Transverse colon (tissue), 4 donors: Measurements from ENCODE around the gene TXLNB. TPM values are rescaled to one million over a fixed set of nuclear protein-coding genes. Genes with fewer than 3 reads are reported as not detected.

Experiments
- DNase-seq: peaks from one replicate; pipeline ENCODE4 v3.0.0-alpha.2; 2019
- H3K27ac ChIP-seq, 4 donors: fragments of 200-600 bp; sonication (generic); 2 replicates each; pipeline ENCODE4 v1.5.1; 2016 to 2018; ENCODE audit warnings: inconsistent platforms in 4 of 4
- H3K27me3 ChIP-seq: fragments of 200-600 bp; sonication (generic); 2 replicates; pipeline ENCODE4 v1.5.1; 2017; ENCODE audit warnings: inconsistent platforms
- H3K36me3 ChIP-seq, 4 donors: fragments of 200-600 bp; sonication (generic); 2 replicates each; pipeline ENCODE4 v1.5.1; 2017 to 2019; ENCODE audit warnings: inconsistent platforms in 4 of 4
- H3K4me1 ChIP-seq, 4 donors: fragments of 200-600 bp; sonication (generic); 2 replicates each; pipeline ENCODE4 v1.5.1; 2017 to 2020; ENCODE audit warnings: inconsistent platforms in 4 of 4
- H3K4me3 ChIP-seq, 4 donors: fragments of 200-600 bp; sonication (generic); 1 replicate in 1 of 4; 2 replicates in 3 of 4; pipeline versions ENCODE4 v1.5.1 to v1.6.1; 2017 to 2019; ENCODE audit warnings: inconsistent platforms in 4 of 4
- H3K9me3 ChIP-seq, 2 donors: fragments of 200-600 bp; sonication (generic); 2 replicates each; pipeline ENCODE4 v1.5.1; 2017 to 2019; ENCODE audit warnings: inconsistent platforms in 2 of 2
- CTCF ChIP-seq, 5 experiments: fragments of 200-600 bp in 3 of 5; fragments of 450-650 bp in 2 of 5; sonication (generic) in 3 of 5; IDR thresholded peaks; 1 replicate in 2 of 5; 2 replicates in 3 of 5; pipeline ENCODE4 v1.5.1; 2016 to 2017; ENCODE audit warnings: antibody characterized with exemption in 5 of 5, inconsistent platforms in 3 of 5, mild to moderate bottlenecking in 2 of 5, moderate library complexity in 1 of 5
- EP300 ChIP-seq: sonication (generic); formaldehyde crosslinking; IDR thresholded peaks from one replicate; pipeline ENCODE4 v1.6.1; 2017; ENCODE audit warnings: antibody characterized with exemption, low read depth
- POLR2A ChIP-seq: fragments of 450-650 bp; IDR thresholded peaks from one replicate; pipeline ENCODE4 v1.6.1; 2016; ENCODE audit warnings: antibody characterized with exemption, mild to moderate bottlenecking, moderate library complexity
- POLR2AphosphoS5 ChIP-seq, 3 donors: sonication (generic); formaldehyde crosslinking; IDR thresholded peaks; one replicate each; pipeline ENCODE4 v1.6.1; 2016; ENCODE audit warnings: antibody characterized with exemption in 3 of 3
- WGBS, 2 donors: methylation state at CpG; one replicate each; pipeline ENCODE4 v1.1.5; 2018; ENCODE audit warnings: low coverage in 1 of 2; 5-methylcytosine and 5-hydroxymethylcytosine counted together
- in situ Hi-C, 4 donors: fragments of 200-750 bp; cut with MboI; loops; one replicate each; pipeline versions ENCODE4 v1.15.0 to v1.15.1; 2017; ENCODE audit warnings: low sequenced_read_pairs in 3 of 4, low pct_ligation_motif_present in 1 of 4, low pct_unique_long_range_greater_than_20kb in 1 of 4
- intact Hi-C: fragments of 100-400 bp; cut with DNase I; formaldehyde crosslinking; loops from one replicate; pipeline ENCODE4 v1.15.1; 2023; ENCODE audit warnings: low total_unique reads
- total RNA-seq, 4 donors: library from RNA; depleted of rRNA; stranded (reverse); fragments of >200 nt; gene quantifications; one replicate each; pipeline ENCODE4 v1.1.0, GENCODE V29; 2016

The TXLNB gene
- total RNA-seq, 4 donors from 2014 or later, result 0.27 to 6.6 (median 2.1) TPM; not detected in 1

- TF ChIP-seq POLR2AphosphoS5 (IDR thresholded peaks at IDR 0.05), result no peak
- no peak for DNase-seq
- H3K27me3 ChIP-seq, result no peaks in the 10 kb centered on the region
- H3K9me3 ChIP-seq, result no peaks in the 10 kb centered on the region
- in situ Hi-C loops (no loop called here), intact Hi-C loops (no loop called here)
- WGBS, 2 donors, result 53 to 58% methylated on average over 3 of the region's 3 CpGs
- H3K36me3 ChIP-seq, result no peaks in the 10 kb centered on the region
- H3K4me3 ChIP-seq, result no peak overlapping the region
- H3K27ac ChIP-seq, result no peak overlapping the region
- H3K4me1 ChIP-seq, result no peaks in the 10 kb centered on the region
Measured at GRCh38 chr6:139330826-139331500, 39.2 kb upstream of the TXLNB start.

- Histone ChIP-seq H3K36me3 (no peaks in the 10 kb centered on the region), H3K9me3 (no peaks in the 10 kb centered on the region), H3K4me1 (peaks cover 0 to 4% (median 0%) of the 10 kb centered on the region in 4 donors), H3K4me3 (no peak overlapping the region), H3K27ac (no peak overlapping the region), H3K27me3 (no peaks in the 10 kb centered on the region)
- TF ChIP-seq CTCF (IDR thresholded peaks at IDR 0.05), result no peak
- TF ChIP-seq POLR2AphosphoS5 (IDR thresholded peaks at IDR 0.05), result no peak
- no peak for TF ChIP-seq EP300
- TF ChIP-seq POLR2A, result no peak
- in situ Hi-C loops, result no loop called here
- WGBS, 2 donors, result 87 to 96% methylated on average over 2 to 5 of the region's 5 CpGs
- intact Hi-C loops, result no loop called here
- no peak for DNase-seq
Measured at GRCh38 chr6:139330306-139330705, 38.5 kb upstream of the TXLNB start.

- no peaks in the 10 kb centered on the region for H3K27me3 ChIP-seq
- 92 to 95% methylated on average over 3 of the region's 3 CpGs for WGBS, 2 donors
- no peak overlapping the region for H3K4me3 ChIP-seq
- TF ChIP-seq POLR2AphosphoS5 (IDR thresholded peaks at IDR 0.05), result no peak
- TF ChIP-seq CTCF (IDR thresholded peaks at IDR 0.05), result no peak
- no peak for TF ChIP-seq EP300
- TF ChIP-seq POLR2A, result no peak
- no peak for DNase-seq
- H3K4me1 ChIP-seq, result peaks cover 0 to 14% (median 0%) of the 10 kb centered on the region in 4 donors
- intact Hi-C loops (no loop called here), in situ Hi-C loops (no loop called here)
- no peak overlapping the region for H3K27ac ChIP-seq
- H3K36me3 ChIP-seq, result no peaks in the 10 kb centered on the region
- H3K9me3 ChIP-seq, result no peaks in the 10 kb centered on the region
Measured at GRCh38 chr6:139329224-139329623, 37.4 kb upstream of the TXLNB start.

- H3K9me3 ChIP-seq, result no peaks in the 10 kb centered on the region
- H3K4me3 ChIP-seq, result no peak overlapping the region
- H3K27me3 ChIP-seq, result no peaks in the 10 kb centered on the region
- in situ Hi-C loops (no loop called here), intact Hi-C loops (no loop called here)
- no peak for DNase-seq
- no peak overlapping the region for H3K27ac ChIP-seq
- no peaks in the 10 kb centered on the region for H3K36me3 ChIP-seq
- WGBS, 2 donors, result 85% methylated on average over 3 to 5 of the region's 5 CpGs
- peaks cover 0 to 27% (median 0%) of the 10 kb centered on the region in 4 donors for H3K4me1 ChIP-seq
- TF ChIP-seq POLR2AphosphoS5 (IDR thresholded peaks at IDR 0.05) (no peak), POLR2A (no peak), CTCF (IDR thresholded peaks at IDR 0.05) (no peak), EP300 (no peak)
Measured at GRCh38 chr6:139327038-139327437, 35.2 kb upstream of the TXLNB start.

- H3K27ac ChIP-seq, result peak overlapping the region in 2 of 4 donors; percentile 54 to 64
- no peaks in the 10 kb centered on the region for H3K9me3 ChIP-seq
- 56% methylated on average over 1 of the region's 1 CpG; no CpG with 5 or more reads in 1 of the 2 donors for WGBS, 2 donors
- intact Hi-C loops (no loop called here), in situ Hi-C loops (no loop called here)
- TF ChIP-seq EP300, result no peak
- no peak for TF ChIP-seq CTCF (IDR thresholded peaks at IDR 0.05)
- TF ChIP-seq POLR2A, result no peak
- no peak for TF ChIP-seq POLR2AphosphoS5 (IDR thresholded peaks at IDR 0.05)
- peaks cover 0 to 27% (median 0%) of the 10 kb centered on the region in 4 donors for H3K4me1 ChIP-seq
- H3K4me3 ChIP-seq, result no peak overlapping the region
- H3K36me3 ChIP-seq, result no peaks in the 10 kb centered on the region
- H3K27me3 ChIP-seq, result no peaks in the 10 kb centered on the region
- DNase-seq, result no peak
Measured at GRCh38 chr6:139325686-139326085, 33.9 kb upstream of the TXLNB start.
